ENCODE results near the gene MT1HL1.
"Not testable (repeated sequence)": the region's sequence is repeated elsewhere in the genome, so short reads cannot be mapped to it uniquely, and the experiment has no call there.

MT1HL1 gene

GRCh38 chr1:237013608-237014007, 9.4 kb upstream of the MT1HL1 start:
- no peak for DNase-seq

GRCh38 chr1:237012788-237013383, 8.6 kb upstream of the MT1HL1 start:
- peak; percentile 13 for DNase-seq

DNA sequence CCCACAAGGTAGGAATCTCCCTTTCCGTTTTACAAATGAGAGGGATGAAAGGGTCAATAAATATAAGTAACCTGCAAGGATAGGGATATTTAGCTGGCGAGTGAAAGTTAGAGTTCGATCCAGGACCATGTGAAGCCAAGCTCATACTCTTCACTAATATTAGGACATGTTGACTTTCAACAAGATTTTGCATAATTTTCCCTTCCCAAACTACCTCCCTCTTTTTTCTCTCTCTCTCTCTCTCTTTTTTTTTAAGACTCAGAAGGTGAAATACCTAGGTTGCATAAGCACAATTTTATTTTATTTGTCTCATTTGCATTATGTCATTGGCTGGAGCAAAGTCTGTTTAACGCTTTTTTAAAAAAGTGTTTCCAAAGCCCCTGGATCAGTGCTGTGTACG, 8.1 kb upstream of the MT1HL1 start:
- no peak for DNase-seq

- DNase-seq, result no peak
Measured at GRCh38 chr1:237011432-237011831, 7.2 kb upstream of the MT1HL1 start.

DNA sequence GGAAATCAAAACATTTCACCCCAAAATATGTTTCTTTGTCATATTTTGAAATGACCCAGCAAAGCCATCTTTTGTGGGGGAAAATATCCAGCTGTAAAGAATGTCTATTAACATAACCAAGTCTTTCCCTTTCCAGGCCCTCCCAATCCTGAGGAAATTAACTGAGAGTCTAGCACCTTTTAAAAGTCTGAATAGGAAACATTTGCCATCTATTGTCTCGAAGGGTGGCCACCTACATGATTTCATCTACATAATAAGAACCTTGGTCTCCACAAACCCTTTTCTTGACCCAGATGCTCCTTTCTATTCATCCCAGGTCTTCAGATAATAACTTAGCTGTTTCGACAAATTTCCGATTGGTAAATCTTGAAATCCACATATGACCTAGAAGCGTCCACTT, 5.4 kb upstream of the MT1HL1 start:
- DNase-seq, result no peak

- no peak for DNase-seq
Measured at GRCh38 chr1:237007147-237007881, 3.1 kb upstream of the MT1HL1 start.

GRCh38 chr1:237005674-237006073, 1.4 kb upstream of the MT1HL1 start:
- peak; percentile 60 for DNase-seq

- DNase-seq, result no peak
Measured at GRCh38 chr1:237003516-237003915, 725 bp downstream of the MT1HL1 start.

GRCh38 chr1:237000191-237000590, 4.0 kb downstream of the MT1HL1 start:
- no peak for DNase-seq

DNA sequence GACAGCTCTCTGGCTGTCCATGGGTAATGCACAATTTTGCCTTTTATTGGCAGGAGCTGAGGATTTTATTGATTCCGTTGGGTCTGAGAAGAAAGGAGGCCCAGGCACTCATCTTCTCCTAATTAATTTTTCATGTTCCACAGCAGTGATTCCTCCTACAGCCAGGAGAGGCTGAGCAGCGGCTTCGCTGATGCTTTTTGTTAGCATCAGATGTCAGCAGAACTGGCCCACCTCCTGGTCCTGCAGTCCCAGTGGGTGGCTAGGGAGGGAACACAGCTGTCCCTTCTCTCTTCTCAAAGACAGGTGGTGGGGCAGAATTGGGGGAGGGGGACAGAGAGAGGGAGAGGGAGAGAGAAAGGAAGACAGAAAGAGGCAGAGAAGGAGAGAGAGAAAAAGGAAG, 5.7 kb downstream of the MT1HL1 start:
- peak; percentile 67 for DNase-seq

DNA sequence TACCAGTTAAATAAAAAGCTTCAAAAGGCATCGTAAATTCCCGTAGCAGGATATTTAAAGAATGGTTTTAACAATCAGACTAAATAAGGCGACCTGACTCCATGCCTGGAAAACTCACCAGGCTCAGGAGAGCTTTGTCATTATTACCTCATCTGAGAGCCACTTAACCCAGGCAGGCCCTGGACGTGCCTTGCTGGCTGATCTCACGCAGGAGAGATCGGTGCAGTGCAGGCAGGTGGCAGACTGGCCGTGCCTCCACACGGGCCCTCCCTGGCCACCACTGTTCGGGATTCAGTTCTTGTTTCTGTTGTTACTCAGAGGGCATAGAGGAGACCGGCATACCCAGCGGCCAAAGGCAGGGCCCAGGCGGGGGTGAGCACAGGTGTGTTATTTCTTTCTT, 6.4 kb downstream of the MT1HL1 start:
- DNase-seq, result peak; percentile 30

DNA sequence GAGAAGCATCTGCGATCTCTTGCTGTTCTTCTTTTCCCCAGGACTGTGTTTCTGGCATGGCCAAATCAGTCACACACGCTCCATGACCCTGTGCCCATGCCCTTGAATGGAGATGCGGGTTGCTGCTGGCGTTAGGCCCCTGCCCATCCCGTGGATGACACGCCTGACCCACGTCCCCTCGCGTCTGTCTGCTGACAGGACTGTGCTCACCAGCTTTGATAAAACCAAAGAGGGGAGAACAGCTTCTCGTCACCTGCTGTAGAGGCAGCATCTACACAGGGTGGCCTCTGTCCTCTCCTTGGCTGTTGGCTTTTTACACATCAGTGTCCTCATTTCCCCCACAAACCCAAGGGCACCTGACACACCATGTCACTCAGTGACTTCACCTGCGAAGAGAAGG, 6.9 kb downstream of the MT1HL1 start:
- DNase-seq, result no peak

DNA sequence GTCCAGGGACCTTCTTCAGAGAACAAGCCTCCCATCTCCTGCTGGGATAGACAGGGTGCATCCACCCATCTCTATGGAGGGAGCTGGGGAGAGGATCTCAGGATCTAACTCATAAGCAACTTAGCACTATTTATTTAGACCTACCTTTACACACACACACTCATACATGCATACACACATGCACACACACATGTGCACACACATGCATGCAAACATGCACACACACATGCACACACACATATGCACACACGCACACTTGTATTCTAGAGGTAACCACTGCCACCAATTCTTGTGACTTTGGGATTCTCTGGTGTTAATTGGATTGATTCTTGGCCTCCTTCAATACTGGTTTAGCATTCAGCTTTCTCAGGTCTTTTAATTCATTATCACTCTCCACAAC, 9.8 kb downstream of the MT1HL1 start:
- DNase-seq, result no peak

GRCh38 chr1:236992449-236992848, 11.8 kb downstream of the MT1HL1 start:
- DNase-seq, result no peak

GRCh38 chr1:236990052-236990445, 14.2 kb downstream of the MT1HL1 start:
- no peak for DNase-seq

DNA sequence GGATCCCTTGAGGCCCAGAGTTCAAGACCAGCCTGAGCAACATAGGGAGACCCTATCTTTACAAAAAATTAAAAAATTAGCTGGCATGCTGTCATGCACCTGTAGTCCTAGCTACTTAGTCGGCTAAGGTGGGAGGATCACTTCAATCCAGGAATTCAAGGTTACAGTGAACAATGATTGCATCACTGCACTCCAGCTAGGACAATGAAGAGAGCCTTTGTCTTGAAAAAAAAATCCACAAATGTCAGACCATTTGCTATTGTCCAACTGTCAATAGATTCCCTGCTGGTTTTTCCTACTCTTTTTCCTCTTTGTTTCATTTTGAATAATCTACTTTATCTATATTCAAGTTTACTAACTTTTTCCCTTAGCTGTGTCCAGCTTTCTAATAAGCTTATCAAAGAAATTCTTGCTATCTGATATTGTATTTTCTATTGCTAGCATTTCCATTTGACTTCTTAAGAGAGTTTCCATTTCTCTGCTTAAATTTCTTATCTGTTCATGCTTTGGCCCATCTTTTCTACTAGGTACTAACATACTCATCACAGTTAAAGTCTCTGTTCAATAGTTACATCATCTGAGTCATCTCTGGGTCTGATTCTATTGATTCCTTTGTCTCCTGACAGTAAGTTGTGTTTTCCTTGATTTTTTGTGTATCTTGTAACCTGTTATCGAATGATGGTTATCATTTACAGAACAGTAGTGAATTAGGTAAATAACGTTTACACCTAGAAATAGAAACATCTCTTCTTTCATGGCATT, 14.8 kb downstream of the MT1HL1 start:
- no peak for DNase-seq

DNA sequence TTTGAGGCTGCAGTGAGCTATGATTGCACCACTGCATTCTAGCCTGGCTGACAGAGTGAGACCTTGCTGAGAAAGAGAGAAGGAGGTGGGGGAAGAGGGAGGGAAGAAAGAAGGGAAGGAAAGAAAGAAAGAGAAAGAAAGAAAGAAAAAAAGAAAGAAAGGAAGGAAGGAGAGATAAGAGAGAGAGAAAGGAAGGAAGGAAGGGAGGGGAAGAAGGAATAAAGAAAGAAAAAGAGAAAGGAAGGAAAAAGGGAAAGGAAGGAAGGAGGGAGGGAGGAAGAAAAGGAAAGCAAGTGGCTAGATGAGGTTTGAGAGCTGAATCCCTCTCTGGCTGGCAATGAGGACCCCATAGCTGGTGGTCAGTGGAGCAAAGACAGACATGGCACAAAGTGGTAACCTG, 20.4 kb downstream of the MT1HL1 start:
- no peak for DNase-seq

GRCh38 chr1:236982380-236982779, 21.9 kb downstream of the MT1HL1 start:
- DNase-seq, result peak; percentile 6

- DNase-seq, result not testable (repeated sequence)
Measured at GRCh38 chr1:236981431-236981830, 22.8 kb downstream of the MT1HL1 start.

DNA sequence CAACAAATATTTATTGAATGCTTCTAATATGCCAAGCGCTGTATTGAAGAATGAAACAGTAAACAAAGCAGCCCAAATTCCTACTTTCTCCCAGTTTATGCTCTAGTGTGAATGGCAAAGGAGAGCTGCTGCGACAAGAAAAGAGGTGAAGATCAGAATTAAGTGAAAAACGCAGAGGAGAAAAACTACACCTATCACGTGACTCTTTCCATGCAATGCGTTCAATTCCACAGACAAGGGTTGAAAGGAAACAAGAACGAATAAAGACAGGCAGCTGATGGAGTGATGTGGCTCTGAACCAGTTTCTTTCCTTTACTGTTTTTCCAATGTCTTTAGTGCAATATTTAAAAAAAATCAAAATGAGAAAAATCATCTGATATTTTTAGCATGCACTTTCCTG, 23.6 kb downstream of the MT1HL1 start:
- DNase-seq, result no peak

DNA sequence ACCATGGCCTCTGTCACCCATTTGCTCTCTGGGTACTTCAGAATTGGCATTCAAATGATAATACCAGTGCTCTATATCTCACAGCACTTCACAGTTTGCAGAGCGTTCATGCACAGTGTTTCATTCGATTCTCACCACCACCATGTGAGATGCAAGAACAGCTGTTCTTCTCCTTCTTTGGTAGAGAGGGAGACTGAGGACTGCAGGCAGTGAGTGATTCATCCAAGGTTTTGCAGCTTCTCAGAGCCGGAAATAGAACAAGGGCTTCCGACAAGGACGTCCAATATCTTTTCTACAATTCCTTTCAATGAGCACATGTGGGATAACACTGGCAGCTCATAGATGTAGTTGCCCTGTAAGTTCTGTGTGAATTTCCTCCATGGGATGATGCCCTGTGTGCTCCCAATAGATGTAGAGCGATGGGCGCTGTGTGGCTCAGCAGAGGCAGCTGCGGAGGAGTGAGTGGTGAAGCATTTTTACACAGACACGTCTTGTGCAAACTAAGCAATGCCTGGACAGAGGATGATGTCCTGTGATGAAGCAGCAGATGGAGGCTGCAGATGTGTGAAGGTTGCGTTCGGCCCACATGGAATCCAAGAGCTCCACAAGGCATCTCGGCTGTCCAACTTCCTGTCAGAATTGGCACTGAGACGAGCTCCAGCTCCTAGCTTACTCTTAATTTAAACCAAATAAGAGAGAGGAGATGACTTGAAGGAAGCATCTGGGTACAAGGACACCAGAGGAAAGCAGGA, 24.9 kb downstream of the MT1HL1 start:
- no peak for DNase-seq

- no peak for DNase-seq
Measured at GRCh38 chr1:236978740-236979139, 25.5 kb downstream of the MT1HL1 start.

DNA sequence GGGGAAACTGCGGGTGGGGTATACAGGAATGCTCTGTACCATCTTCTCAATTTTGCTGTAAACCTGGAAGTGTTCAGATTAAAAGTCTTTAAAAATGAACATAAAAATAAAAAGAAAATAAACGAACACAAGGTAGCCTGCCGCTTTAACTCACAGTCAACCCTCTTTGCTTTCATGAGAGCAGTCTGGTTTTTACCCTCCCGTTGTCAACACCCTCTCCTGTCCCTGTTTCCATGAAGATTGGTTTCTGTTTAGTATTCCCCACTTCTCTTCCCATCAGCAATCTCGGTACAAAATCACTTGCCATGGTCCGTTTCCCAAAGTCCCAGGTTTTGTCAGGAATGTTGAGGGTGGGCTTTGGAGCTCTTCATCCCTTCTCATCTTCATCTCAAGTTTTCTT, 28.8 kb downstream of the MT1HL1 start:
- no peak for DNase-seq

Measured in eye (tissue), 1 donor.